ENCODE measurements around the gene TSPAN7. TPM values are rescaled to one million over a fixed set of nuclear protein-coding genes. Genes with fewer than 3 reads are reported as not detected.

TSPAN7 gene
- total RNA-seq, 1 donor from 2014 or later: 0.89 TPM

GRCh38 chrX:38643903-38644302 lies 82.6 kb downstream of the TSPAN7 start:
- DNase-seq (ENCODE audit: low read depth): no peak

DNA sequence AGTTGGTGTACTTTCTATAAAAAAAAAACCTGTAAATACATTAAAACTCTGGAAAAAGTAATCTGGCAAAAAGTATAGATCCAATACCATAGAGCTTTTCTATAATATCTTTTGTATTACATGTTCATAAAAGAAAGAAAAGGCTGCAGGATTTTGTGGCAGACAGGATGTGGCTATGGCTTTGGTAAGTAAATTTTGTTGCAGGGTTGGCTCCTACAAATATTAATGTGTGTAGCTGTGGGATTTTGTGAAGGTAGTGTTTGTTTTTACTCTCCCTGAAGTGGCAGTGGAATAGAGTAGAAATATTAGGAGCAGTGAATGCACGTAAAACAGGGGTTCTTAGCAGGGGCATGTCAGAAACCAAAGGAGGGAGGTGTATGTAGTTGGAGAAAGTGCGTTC lies 84.8 kb downstream of the TSPAN7 start:
- no peak for DNase-seq (ENCODE audit: low read depth)

- no peak for DNase-seq (ENCODE audit: low read depth)
Observed at GRCh38 chrX:38649221-38649620, 87.9 kb downstream of the TSPAN7 start.

- no peak for DNase-seq (ENCODE audit: low read depth)
Observed at GRCh38 chrX:38649674-38650647, 88.6 kb downstream of the TSPAN7 start.

DNA sequence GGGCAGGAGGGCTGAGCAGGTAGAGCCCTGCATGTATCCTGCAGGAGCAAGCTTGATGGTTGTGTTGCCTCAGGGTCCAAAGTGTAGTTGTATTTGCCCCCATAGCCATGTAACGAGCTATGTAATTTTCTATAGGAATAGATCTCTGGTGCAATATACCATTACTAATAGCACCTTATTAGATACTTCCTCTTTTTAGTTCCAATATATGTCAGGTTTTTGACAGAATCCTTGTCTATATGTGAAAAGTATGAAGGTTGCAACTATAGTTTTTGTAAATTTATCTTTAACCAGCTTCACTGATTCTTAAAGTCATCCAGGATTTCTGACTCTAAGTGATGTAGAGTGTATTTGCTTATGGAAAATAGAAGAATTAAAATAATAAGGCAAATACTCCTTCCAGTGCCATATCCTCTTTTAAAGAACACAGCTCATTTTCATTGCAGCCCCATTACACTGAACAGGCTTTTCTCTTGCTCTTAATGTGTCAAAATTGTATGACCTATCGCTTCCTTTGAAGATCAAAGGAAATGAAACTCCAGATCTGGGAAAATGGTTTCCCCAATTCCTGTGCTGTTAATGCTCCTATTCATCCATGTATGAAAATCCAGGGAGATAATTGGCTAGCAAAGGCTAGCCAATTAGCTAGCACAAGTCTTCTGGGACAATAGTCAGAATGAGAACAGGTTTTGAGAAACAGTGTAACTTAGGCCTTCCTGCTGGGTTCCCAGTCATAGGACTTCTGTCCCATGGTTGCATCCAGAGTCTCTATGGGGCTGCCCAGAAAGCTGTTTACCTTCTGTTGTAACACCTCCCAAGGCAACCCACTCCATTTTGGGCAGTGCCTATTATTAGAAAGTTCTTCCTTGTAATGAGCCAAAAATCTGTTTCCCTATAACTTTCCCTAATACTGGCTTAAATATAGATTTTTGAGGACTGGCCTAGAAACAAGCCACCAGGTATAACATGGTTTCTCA lies 90.6 kb downstream of the TSPAN7 start:
- no peak for DNase-seq (ENCODE audit: low read depth)

DNA sequence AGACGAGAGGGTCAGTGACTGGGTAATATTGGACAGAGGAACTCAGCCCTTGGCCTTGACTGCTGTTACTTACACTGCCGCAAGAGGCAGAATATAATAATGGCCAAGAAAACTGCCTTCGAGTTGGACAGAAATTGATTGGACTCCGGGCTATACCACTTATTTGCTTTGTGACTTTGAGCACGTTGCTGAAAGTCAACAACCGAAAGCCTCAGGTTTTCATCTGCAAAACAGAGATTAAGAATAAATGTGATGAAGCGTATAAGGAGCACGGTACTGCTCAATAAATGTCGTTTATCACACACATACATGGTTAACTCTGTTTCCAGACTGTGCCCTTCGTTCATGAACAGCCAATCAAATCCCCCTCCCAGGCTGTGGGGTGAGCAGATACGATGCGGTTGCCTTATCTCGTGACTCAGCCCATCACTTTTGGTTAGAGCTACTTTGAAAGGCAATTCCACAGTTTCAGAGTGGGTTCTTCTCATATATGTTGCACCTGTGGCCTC lies 91.6 kb downstream of the TSPAN7 start:
- no peak for DNase-seq (ENCODE audit: low read depth)

- peak; percentile 35 for DNase-seq (ENCODE audit: low read depth)
Observed at GRCh38 chrX:38654302-38654701, 93.0 kb downstream of the TSPAN7 start.

GRCh38 chrX:38656350-38656915 lies 95.1 kb downstream of the TSPAN7 start:
- DNase-seq (ENCODE audit: low read depth): no peak

DNA sequence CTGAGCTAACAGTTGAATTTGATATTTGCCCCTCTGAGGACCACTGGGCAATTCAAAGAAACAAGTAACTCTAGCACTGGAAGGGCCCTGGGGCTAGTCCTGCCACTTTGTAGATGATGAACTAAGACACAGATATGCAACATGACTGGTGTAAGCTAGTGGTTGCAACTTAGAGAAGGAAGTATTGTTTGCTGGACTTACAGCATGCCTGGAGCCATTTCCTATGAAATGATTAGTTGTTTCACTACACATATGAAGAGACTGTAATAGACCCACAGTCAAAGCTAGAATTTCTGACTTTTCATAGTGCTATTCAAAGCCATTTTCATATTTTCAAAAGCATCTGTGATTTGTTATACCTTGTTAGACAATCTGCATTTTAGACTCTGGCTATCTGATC lies 96.2 kb downstream of the TSPAN7 start:
- no peak for DNase-seq (ENCODE audit: low read depth)

- DNase-seq (ENCODE audit: low read depth): peak; percentile 15
Observed at GRCh38 chrX:38660395-38661102, 99.2 kb downstream of the TSPAN7 start.

DNA sequence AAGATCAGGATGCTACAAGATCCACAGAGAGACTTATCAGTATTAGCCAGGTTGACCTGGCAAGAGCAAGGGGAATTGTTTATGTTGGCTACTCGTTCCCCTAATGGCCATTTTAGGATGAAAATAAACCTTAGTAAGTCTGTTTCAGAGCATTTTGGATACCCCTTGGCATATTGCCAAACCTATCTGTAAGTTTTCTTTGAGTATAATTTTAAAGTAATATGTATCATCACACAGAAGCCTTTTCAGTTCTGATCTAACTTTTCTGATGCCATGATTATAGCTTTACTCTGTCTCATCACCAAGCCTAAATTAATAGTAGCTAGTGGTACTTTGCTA lies 99.7 kb downstream of the TSPAN7 start:
- DNase-seq (ENCODE audit: low read depth): no peak

GRCh38 chrX:38661561-38661960 lies 100.2 kb downstream of the TSPAN7 start:
- DNase-seq (ENCODE audit: low read depth): no peak

DNA sequence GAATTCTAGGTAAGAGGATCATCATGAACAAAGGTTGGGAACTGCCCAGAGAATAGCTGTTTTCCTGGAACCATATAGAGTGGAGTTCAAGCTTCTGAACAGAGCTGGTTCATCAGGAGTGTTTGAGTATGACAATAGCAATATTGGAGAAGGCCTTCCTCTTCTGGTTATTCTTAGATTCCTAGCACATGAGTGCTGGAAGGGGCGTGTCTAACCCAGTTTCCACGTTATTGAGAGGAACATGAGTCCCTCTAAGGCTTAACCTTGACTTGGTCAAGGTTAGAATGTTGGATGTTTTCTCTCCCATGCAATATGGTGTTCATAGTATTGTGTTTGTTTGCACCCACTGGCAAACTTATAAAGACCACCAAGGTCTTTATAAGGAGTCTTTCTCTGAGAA lies 101.3 kb downstream of the TSPAN7 start:
- no peak for DNase-seq (ENCODE audit: low read depth)

- DNase-seq (ENCODE audit: low read depth): peak; percentile 39
Observed at GRCh38 chrX:38664285-38664684, 102.9 kb downstream of the TSPAN7 start.

DNA sequence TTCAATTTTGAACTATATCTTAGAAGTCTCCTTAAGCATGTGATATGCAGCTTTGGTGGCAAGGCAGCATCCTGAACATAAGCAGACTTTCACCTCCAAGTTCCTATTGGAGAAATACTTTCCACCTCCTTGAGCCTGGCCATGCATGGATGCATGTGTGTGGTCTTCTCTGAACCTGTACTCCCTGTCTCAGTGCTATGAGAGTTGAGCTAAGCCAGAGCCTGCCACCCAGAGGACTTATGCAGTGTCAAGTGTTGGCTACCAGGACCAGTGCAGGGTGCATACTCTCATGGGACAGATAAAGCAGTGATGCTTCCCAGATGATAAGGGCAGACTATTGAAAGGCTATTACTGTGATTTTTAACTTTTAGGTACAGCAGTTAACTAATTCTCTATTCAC lies 105.6 kb downstream of the TSPAN7 start:
- DNase-seq (ENCODE audit: low read depth): no peak

- DNase-seq (ENCODE audit: low read depth): peak; percentile 19
Observed at GRCh38 chrX:38668771-38669170, 107.4 kb downstream of the TSPAN7 start.

DNA sequence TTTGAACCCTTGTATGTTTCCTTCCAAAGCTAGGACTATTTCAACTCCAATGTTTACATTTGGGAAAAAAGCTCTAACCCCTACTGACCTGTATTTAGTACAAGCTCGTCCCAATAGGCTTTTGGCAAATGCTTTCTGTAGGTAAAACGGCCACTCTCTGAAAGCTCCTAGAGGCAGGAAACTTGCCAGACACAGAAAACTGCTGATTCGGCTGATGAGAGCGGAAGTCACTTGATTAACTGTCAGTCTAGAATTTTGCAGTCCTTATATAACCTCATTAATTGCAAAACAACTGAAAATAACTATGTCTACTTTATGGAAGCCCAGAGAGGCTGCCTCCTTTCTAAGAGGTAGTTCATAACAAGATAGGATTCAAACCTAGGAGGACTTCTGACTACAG lies 108.1 kb downstream of the TSPAN7 start:
- DNase-seq (ENCODE audit: low read depth): no peak

GRCh38 chrX:38672646-38673045 lies 111.3 kb downstream of the TSPAN7 start:
- no peak for DNase-seq (ENCODE audit: low read depth)

DNA sequence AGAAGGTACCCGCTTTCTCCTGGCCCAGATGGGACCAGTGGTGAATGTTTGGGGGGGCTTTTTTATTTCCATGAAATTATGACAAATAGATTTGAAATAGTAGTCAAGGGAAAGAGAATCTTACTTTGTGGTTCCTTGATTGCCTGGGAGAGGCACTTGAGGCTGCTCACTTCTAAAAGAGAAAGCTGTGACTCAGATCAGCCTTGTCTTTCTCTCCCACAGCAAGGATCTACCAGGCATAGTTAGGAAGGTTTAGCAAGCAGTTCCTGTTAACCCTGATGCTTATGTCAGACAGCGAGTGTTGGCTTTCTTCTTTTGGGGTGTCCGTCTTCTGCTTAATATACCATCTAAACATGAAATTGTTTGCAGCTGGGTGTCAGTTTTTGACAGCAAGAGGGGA lies 114.5 kb downstream of the TSPAN7 start:
- DNase-seq (ENCODE audit: low read depth): no peak

- DNase-seq (ENCODE audit: low read depth): no peak
Observed at GRCh38 chrX:38678183-38678582, 116.8 kb downstream of the TSPAN7 start.

DNA sequence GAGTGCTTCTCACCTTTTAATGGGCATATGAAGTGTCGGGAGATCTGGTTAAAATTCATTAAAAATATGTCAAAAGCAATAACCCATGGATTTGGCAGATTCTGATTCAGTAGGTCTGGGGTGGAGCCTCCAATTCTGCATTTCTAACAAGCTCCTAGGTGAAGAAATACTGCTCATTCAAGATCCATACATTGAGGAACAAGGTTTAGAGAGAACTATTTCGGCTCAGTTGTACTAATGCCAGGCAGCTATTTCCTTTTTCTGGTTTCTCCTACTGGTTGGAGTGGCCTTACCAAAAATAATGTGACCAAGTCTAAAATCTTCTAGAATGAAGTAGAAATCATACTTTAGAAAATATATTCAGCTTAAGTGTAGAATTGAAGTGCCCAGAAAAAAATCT lies 117.5 kb downstream of the TSPAN7 start:
- DNase-seq (ENCODE audit: low read depth): no peak

Measured in renal cortical epithelial cell (primary cell).